ENCODE results near the gene TMEM132D. TPM values are rescaled to one million over a fixed set of nuclear protein-coding genes. Genes with fewer than 3 reads are reported as not detected.

Gene TMEM132D
- total RNA-seq, 2 donors from 2014 or later, result not detected

- Mint-ChIP-seq H3K4me1 (no peaks in the 10 kb centered on the region), H3K27ac (no peak overlapping the region), H3K4me3 (no peak overlapping the region), H3K27me3 (no peaks in the 10 kb centered on the region), H3K36me3 (ENCODE audit: low read depth) (no peaks in the 10 kb centered on the region), H3K9me3 (peaks cover 24% of the 10 kb centered on the region)
- ATAC-seq (replicated peaks), result no peak
Observed at GRCh38 chr12:129184127-129184928, 719.5 kb downstream of the TMEM132D start.

GRCh38 chr12:129179941-129180553, 723.8 kb downstream of the TMEM132D start:
- H3K4me3 Mint-ChIP-seq, result no peak overlapping the region
- no peak for ATAC-seq (replicated peaks)

GRCh38 chr12:129169928-129170327, 733.9 kb downstream of the TMEM132D start:
- H3K27ac Mint-ChIP-seq, result no peak overlapping the region
- H3K4me3 Mint-ChIP-seq, result no peak overlapping the region
- ATAC-seq (replicated peaks), result no peak
- no peaks in the 10 kb centered on the region for H3K27me3 Mint-ChIP-seq
- no peaks in the 10 kb centered on the region for H3K36me3 Mint-ChIP-seq (ENCODE audit: low read depth)
- peaks cover 13% of the 10 kb centered on the region for H3K9me3 Mint-ChIP-seq
- no peaks in the 10 kb centered on the region for H3K4me1 Mint-ChIP-seq

More at GRCh38 chr12:129179941-129180553, 723.8 kb downstream of the TMEM132D start:
- Mint-ChIP-seq H3K36me3 (ENCODE audit: low read depth) (no peaks in the 10 kb centered on the region), H3K27ac (no peak overlapping the region), H3K27me3 (no peaks in the 10 kb centered on the region), H3K9me3 (peaks cover 12% of the 10 kb centered on the region), H3K4me1 (no peaks in the 10 kb centered on the region)

- H3K4me1 Mint-ChIP-seq, result no peaks in the 10 kb centered on the region
- no peak overlapping the region for H3K4me3 Mint-ChIP-seq
- H3K9me3 Mint-ChIP-seq, result peaks cover 14% of the 10 kb centered on the region
- H3K27me3 Mint-ChIP-seq, result no peaks in the 10 kb centered on the region
- no peak overlapping the region for H3K27ac Mint-ChIP-seq
- H3K36me3 Mint-ChIP-seq (ENCODE audit: low read depth), result no peaks in the 10 kb centered on the region
- ATAC-seq (replicated peaks), result no peak
Observed at GRCh38 chr12:129163861-129164260, 740.0 kb downstream of the TMEM132D start.

GRCh38 chr12:129163461-129163860, 740.4 kb downstream of the TMEM132D start:
- Mint-ChIP-seq H3K27ac (no peak overlapping the region), H3K27me3 (no peaks in the 10 kb centered on the region), H3K4me1 (no peaks in the 10 kb centered on the region), H3K9me3 (peaks cover 12% of the 10 kb centered on the region), H3K36me3 (ENCODE audit: low read depth) (no peaks in the 10 kb centered on the region), H3K4me3 (no peak overlapping the region)
- ATAC-seq (replicated peaks), result no peak

GRCh38 chr12:129162805-129163204, 741.0 kb downstream of the TMEM132D start:
- no peaks in the 10 kb centered on the region for H3K36me3 Mint-ChIP-seq (ENCODE audit: low read depth)
- ATAC-seq (replicated peaks), result no peak
- no peaks in the 10 kb centered on the region for H3K4me1 Mint-ChIP-seq
- H3K4me3 Mint-ChIP-seq, result no peak overlapping the region
- no peak overlapping the region for H3K27ac Mint-ChIP-seq
- peaks cover 12% of the 10 kb centered on the region for H3K9me3 Mint-ChIP-seq
- no peaks in the 10 kb centered on the region for H3K27me3 Mint-ChIP-seq

GRCh38 chr12:129161511-129161910, 742.3 kb downstream of the TMEM132D start:
- no peak overlapping the region for H3K4me3 Mint-ChIP-seq
- no peak overlapping the region for H3K27ac Mint-ChIP-seq
- peaks cover 12% of the 10 kb centered on the region for H3K9me3 Mint-ChIP-seq
- no peaks in the 10 kb centered on the region for H3K36me3 Mint-ChIP-seq (ENCODE audit: low read depth)
- no peaks in the 10 kb centered on the region for H3K4me1 Mint-ChIP-seq
- ATAC-seq (replicated peaks), result no peak
- no peaks in the 10 kb centered on the region for H3K27me3 Mint-ChIP-seq

GRCh38 chr12:129160282-129160681, 743.5 kb downstream of the TMEM132D start:
- ATAC-seq (replicated peaks), result no peak
- H3K27ac Mint-ChIP-seq, result no peak overlapping the region

GRCh38 chr12:129152351-129153104, 751.3 kb downstream of the TMEM132D start:
- Mint-ChIP-seq H3K4me3 (no peak overlapping the region), H3K9me3 (peaks cover 9% of the 10 kb centered on the region), H3K36me3 (ENCODE audit: low read depth) (no peaks in the 10 kb centered on the region), H3K27ac (no peak overlapping the region), H3K27me3 (no peaks in the 10 kb centered on the region), H3K4me1 (no peaks in the 10 kb centered on the region)
- ATAC-seq (replicated peaks), result no peak

More at GRCh38 chr12:129160282-129160681, 743.5 kb downstream of the TMEM132D start:
- no peaks in the 10 kb centered on the region for H3K4me1 Mint-ChIP-seq
- no peaks in the 10 kb centered on the region for H3K36me3 Mint-ChIP-seq (ENCODE audit: low read depth)
- no peaks in the 10 kb centered on the region for H3K27me3 Mint-ChIP-seq
- H3K4me3 Mint-ChIP-seq, result no peak overlapping the region
- peaks cover 12% of the 10 kb centered on the region for H3K9me3 Mint-ChIP-seq

- H3K4me3 Mint-ChIP-seq, result no peak overlapping the region
- H3K4me1 Mint-ChIP-seq, result no peaks in the 10 kb centered on the region
- no peak overlapping the region for H3K27ac Mint-ChIP-seq
- peaks cover 21% of the 10 kb centered on the region for H3K9me3 Mint-ChIP-seq
- no peaks in the 10 kb centered on the region for H3K36me3 Mint-ChIP-seq (ENCODE audit: low read depth)
- ATAC-seq (replicated peaks), result no peak
- H3K27me3 Mint-ChIP-seq, result no peaks in the 10 kb centered on the region
Observed at GRCh38 chr12:129150721-129151120, 753.1 kb downstream of the TMEM132D start.

- H3K27ac Mint-ChIP-seq, result no peak overlapping the region
- H3K27me3 Mint-ChIP-seq, result no peaks in the 10 kb centered on the region
- ATAC-seq (replicated peaks), result no peak
- H3K9me3 Mint-ChIP-seq, result peaks cover 29% of the 10 kb centered on the region
- no peaks in the 10 kb centered on the region for H3K36me3 Mint-ChIP-seq (ENCODE audit: low read depth)
- H3K4me3 Mint-ChIP-seq, result no peak overlapping the region
- no peaks in the 10 kb centered on the region for H3K4me1 Mint-ChIP-seq
Observed at GRCh38 chr12:129145381-129145780, 758.4 kb downstream of the TMEM132D start.

- Mint-ChIP-seq H3K9me3 (peaks cover 5% of the 10 kb centered on the region), H3K4me3 (no peak overlapping the region), H3K36me3 (ENCODE audit: low read depth) (no peaks in the 10 kb centered on the region), H3K27me3 (no peaks in the 10 kb centered on the region), H3K4me1 (no peaks in the 10 kb centered on the region), H3K27ac (no peak overlapping the region)
- ATAC-seq (replicated peaks), result no peak
Observed at GRCh38 chr12:129138776-129139175, 765.0 kb downstream of the TMEM132D start.

- no peak overlapping the region for H3K27ac Mint-ChIP-seq
- H3K36me3 Mint-ChIP-seq (ENCODE audit: low read depth), result no peaks in the 10 kb centered on the region
- H3K4me3 Mint-ChIP-seq, result no peak overlapping the region
- H3K9me3 Mint-ChIP-seq, result peaks cover 8% of the 10 kb centered on the region
- no peaks in the 10 kb centered on the region for H3K4me1 Mint-ChIP-seq
- ATAC-seq (replicated peaks), result no peak
- H3K27me3 Mint-ChIP-seq, result no peaks in the 10 kb centered on the region
Observed at GRCh38 chr12:129136694-129137325, 767.0 kb downstream of the TMEM132D start.

- Mint-ChIP-seq H3K4me3 (no peak overlapping the region), H3K27ac (no peak overlapping the region), H3K9me3 (peaks cover 7% of the 10 kb centered on the region), H3K4me1 (no peaks in the 10 kb centered on the region), H3K27me3 (no peaks in the 10 kb centered on the region), H3K36me3 (ENCODE audit: low read depth) (no peaks in the 10 kb centered on the region)
- no peak for ATAC-seq (replicated peaks)
Observed at GRCh38 chr12:129127771-129128170, 776.1 kb downstream of the TMEM132D start.
